ENCODE measurements around the gene HCLS1.

HCLS1 gene

DNA sequence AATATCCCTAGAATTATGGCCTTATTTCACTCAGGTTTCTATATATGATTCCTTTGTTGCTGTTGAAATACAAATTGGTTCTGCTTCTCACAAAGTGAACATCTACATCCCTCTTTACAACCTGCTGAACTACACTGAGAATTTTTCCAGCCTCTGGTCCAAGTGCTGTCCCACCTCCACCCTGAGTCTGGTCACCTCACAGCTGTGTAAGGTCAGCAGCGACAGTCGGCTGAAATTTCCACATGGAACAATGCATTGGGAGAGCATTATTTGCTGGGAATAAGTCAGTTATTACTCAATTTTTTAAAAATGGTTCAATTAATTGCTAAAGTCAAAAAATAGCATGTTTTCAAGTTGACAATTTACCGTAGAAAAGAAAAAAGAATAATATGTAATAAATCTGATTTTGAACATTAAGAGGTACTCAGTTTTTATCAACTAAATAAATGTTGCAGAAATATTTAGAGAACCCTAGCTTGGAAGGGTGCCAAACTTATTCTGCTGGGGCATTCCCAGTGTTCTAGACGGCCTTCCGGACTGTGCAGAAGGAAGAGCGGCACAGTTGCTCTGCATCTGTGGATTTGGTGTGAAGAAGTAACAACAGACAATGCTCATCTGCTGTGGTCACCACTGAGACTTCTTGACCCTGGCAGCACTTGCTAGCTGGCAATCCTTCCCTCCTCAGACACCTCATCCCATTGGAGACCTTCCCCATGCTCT is 1.8 kb downstream of the HCLS1 start:
- intact Hi-C loops (cut with DNase I) = no loop called here
- DNase-seq = no peak

DNA sequence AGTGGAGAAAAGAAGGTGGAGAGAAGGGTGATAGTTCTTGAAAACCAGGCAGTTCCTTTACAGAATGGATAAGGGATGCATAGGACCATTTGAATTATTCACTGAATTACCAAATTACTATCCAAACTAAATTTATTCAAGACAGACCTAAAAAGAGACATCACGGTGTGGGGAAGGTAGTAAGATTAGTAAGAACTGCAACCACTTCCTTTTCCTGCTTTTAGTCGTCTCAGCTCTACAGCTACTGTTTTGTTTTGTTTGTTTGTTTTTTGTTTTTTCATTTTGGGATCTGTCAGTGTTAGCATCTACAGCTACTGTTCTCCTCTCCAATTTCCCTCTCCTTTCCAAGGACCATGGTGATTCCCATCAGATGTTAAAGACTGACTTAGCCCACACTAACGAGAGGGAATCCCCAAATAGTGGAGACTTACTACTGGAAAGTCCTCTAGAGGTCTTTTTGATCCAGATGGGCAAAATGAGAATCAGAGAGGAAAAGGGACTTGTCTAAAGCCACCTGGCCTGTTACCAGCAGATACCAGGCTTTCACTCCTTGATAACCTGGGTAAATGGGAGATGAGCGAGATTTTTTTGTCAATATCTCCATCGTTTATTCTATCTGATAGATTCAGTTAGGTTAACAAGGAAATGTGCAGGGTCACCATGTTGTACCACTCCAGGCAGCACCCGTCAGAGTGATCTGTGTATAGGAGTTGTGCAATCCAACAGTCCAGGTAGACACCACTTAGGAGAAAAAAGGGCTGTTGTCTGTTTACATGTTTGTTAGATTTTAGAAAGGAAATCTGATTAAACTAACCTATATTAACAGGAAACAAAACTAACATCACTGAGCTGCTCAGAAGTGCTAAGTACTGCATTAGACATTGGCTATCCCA is 6.0 kb downstream of the HCLS1 start:
- intact Hi-C loops (cut with DNase I) = no loop called here
- DNase-seq = no peak

DNA sequence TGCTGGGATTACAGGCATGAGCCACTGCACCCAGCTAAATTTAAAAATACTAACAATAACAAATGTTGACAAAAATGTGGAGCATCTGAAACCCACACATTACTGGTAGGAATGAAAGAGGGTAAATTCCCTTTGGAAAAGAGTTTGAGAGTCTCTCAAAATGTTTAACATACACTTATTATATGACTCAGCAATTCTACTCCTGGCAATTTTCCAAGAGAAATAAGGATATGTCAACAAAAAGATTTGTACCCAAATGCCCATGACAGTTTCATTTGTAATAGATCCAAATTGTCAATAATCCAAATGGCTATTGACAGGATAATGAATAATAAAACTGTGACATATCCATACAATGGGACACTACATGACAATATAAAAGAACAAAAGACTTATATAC is 9.0 kb downstream of the HCLS1 start:
- intact Hi-C loops (cut with DNase I) = no loop called here
- DNase-seq = no peak

DNA sequence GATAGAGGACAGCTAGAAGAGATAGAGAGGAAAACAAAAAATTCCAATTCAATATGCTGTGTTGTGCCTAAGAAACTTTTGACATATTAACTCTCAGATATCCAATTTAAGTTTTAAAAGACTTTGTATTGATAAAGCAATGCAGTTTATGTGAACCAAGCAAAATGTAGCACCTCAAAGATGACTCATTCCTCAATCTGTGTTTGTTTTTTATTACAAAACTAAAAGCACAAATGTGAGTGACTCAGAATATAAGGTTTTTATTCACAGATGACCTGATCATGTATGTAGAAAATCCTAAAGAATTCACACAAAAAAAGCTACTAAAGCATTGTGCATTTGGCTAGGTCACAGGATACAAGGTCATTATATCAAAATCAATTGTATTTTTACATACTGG is 11.1 kb downstream of the HCLS1 start:
- intact Hi-C loops (cut with DNase I) = no loop called here
- no peak for DNase-seq

DNA sequence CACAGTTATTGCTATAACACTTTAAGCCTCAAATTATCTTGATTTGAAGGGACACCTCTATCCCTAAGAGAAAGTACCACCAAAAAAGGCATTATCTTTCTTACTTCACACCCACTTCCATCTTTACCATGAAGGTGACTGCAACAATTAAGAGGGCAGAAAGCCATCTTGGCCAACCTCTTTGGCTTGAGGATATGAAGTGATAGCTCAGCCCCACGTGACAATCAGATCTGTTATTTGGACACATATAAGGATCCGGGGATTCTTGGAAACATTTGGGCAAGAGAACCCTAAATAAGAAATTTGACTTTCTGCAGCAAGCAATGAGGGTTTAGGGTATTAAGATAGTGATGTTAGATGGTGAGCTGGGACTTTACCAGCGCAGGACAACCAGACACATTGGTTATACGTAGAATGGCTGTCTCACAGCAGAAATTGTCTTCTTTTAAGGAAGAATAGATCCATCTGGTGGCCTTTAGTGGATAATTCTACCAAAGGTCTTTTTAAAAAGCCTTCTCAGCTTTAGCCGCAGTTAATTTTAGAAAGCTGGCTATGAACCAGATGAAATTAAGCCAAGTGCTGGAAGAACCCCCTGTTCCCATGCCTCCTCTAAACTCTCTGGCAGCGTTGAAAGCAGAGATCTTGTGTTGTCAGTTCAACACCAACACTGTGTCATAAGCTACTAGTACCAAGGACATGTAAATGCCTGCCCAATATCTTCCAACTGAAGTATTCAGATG is 12.3 kb downstream of the HCLS1 start:
- DNase-seq = no peak
- intact Hi-C loops (cut with DNase I) = no loop called here

DNA sequence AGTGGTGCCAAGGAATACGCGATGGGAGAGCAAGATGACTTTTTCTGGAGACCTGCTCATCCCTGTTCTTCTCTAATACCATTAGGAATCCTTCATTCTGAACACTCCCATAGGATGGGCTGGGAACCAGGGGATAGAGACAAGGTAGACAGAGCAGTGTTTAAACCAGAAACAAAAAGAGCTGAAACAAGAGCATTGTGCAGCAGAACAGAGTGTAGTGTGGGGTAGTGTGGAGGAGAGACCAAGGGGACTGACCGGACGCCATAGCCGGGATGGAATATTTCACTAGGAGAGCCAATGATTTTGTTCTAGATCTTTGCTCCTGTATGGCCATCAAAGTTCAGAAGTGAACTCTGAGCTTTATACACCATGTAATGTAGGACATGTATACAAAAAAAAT is 15.6 kb downstream of the HCLS1 start:
- intact Hi-C loops (cut with DNase I) = no loop called here
- DNase-seq = no peak

DNA sequence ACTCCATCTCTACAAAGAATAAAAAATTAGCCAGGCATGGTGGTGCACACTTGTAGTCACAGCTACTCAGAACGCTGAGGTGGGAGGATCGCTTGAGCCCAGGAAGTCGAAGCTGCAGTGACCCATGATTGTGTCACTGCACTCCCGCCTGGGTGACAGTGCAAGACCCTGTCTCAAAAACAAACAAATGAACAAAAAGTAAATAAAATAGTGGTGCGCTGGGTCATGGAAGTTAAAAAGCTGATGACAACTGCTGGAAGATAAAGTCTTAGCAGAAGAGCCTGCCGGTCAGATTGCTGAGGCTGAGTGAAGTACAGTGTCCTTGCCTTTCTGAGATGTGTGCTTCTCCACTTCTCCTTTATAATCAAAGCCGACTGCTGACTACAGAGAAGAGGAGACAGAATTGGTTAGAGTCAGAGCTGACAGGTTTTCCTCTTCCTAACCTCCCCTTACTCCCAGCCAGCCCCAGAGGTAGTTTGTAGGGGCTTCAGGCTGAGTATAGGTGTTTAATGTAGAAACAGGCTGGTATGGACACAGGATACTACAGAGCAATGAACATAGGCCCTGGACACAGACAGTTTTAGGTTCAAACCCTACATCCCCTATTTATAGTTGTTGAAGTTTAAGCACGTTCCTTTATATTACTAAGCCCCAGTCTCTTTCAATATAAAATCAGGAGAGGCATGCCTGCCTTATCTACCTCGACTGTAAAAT is 17.9 kb downstream of the HCLS1 start:
- DNase-seq = no peak
- intact Hi-C loops (cut with DNase I) = no loop called here

DNA sequence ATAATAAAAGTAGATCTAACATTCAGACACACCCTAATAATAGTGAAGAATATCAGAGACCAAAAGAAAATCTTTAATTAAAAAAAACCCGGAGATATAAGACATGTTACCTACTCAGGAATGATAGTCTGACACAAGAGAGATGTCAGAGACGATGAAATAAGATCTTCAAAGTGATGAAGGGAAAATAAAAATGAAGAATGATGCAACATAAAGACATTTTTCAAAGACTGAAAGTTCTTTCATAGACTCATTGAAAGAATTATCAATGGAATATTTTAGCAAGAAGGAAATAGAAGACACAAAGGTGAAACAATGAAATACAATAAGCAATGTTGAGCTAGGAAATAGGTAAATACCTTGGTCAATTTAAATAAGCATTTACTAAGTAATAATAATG is 19.6 kb downstream of the HCLS1 start:
- no peak for DNase-seq
- intact Hi-C loops (cut with DNase I) = no loop called here

DNA sequence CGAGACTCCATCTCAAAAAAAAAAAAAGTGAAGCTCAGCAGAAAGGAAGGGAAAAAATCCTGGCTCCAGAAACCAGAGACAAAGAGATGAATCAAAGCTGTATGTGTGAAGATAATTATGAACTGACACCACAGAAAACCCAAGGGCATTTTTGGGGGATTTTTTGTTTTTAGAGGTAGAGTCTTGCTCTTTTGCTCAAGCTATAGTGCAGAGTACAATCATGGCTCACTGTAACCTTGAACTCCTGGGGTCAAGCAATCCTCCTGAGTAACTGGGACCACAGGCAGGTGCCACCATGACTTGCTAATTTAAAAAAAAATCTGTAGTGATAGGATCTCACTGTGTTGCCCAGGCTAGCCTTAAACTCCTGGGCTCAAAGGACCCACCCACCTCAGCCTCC is 22.8 kb downstream of the HCLS1 start:
- DNase-seq = no peak
- intact Hi-C loops (cut with DNase I) = no loop called here

DNA sequence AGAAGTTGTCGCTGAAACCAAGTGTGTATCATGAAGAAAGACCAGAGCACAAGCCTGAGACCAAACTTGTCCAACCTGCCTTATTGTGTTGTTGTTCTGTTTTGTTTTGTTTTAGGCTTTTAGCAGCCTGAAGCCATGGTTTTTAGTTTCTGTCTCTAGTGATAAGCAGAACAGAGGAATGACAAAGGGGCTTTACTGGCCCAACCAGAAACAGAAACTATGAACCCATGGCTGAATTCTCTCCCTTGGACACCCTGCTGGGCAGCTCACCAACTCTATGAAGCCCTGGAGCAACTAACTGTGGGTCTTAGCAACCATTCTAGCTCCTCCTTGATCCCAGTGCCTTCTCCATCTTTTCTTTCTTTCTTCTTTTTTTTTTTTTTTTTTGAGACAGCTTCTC is 30.3 kb downstream of the HCLS1 start:
- intact Hi-C loops (cut with DNase I) = no loop called here
- DNase-seq = no peak

DNA sequence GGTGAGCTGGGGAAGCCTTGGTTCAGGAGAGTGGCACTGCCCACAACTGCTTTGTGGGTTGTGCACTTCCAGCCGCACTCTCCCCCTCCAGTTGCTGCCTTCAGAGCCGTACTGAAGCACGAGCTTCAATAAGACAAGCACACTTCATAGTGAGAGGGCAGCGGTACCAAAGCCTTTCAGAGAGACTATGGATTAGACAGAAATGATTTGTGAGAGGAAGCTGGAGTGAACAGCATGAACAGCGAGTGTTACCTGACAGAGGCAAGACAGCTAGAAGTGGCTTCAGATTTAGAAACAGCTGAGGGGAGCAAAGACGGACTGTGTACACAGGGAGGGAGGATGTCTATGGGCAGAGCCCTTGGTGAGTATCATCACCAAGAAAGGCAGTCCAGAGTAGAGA is 31.1 kb downstream of the HCLS1 start:
- intact Hi-C loops (cut with DNase I) = no loop called here
- DNase-seq = no peak

DNA sequence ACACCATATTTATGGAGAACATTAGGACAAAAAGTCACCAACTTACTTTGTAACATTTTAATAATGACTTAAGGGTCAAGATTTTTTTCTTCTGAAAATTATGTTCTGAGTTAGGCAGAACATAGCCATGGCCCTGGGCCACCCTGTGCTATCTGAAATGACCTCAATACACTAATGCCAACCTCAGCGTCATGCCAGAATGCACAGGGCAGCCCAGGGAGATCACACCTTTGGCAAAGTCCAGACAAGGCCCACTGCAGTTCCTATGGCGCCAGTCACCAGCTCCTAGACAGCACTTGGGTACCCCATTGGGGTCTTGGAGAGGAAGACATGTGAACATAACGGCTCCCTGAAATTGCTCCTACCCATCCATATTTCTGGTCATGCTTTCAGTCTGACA is 33.1 kb downstream of the HCLS1 start:
- intact Hi-C loops (cut with DNase I) = no loop called here
- no peak for DNase-seq

DNA sequence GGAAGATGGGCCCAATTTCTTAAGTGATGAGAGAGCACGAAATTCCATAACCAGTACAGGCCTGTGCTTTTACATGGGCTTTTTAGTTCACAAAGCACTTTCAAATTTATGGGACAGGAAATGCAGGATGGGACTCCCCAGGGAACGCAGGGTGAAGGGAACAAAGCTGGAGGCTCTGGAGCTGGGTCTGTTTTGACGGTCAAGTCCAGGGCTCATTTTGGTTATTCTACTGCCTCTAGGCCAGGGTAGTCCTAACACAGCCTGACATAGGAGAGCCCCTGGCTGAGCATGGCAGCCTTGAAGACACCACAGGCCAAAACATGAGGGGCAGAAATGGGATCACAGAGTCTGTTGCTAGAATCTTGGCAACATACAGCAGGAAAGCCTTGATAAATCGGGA is 33.5 kb downstream of the HCLS1 start:
- intact Hi-C loops (cut with DNase I) = no loop called here
- no peak for DNase-seq

DNA sequence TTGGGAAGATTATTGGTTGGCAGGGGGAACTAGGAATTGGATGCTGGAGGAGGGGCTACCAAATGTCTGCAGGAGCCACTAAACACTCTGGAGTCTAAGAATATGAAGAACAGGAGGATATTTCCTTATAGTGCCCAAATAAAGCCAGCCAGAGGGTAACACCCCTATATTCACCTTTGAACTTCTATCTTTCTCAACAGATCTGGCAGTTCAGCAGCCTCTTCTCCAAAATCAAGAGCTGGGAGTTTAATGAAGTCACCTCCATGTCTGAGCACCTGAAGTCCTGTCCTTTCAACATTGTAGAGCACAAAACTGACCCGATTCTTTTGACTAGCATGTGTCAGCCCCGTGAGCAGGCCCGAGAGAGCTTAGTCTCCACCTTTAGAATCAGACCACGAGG is 34.2 kb downstream of the HCLS1 start:
- DNase-seq = no peak
- intact Hi-C loops (cut with DNase I) = no loop called here

DNA sequence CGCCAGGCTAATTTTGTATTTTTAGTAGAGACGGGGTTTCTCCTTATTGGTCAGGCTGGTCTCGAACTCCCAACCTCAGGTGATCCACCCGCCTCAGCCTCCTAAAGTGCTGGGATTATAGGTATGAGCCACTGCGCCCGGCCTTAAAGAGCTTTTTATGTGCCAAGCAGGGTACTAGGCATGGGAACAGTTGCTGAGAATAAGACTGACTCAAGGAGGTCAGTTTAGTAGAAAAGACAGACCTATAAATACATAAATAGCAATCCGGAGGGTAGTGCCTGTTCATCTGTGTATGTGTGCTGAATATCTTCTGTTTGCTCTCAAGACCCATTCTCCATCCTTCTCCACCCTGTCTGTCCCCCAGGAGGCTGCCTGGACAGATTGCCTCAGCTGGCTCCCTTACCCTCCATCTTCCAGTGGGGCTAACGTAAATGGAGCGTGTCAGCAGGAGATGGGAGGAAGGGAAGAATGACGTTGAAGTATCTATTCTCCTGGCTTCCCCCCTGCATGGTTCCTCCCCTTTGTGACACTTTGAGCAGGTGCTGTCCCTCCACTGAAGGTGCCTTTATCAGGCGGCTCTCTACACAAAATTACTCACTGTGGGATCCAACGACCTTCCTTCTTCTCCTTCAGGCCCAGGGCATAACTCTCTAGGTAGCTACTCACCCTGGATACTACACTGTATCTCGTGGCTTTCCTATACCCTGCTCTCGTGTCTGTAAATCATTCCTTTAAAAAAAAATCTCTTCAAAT is 36.4 kb downstream of the HCLS1 start:
- DNase-seq = no peak

DNA sequence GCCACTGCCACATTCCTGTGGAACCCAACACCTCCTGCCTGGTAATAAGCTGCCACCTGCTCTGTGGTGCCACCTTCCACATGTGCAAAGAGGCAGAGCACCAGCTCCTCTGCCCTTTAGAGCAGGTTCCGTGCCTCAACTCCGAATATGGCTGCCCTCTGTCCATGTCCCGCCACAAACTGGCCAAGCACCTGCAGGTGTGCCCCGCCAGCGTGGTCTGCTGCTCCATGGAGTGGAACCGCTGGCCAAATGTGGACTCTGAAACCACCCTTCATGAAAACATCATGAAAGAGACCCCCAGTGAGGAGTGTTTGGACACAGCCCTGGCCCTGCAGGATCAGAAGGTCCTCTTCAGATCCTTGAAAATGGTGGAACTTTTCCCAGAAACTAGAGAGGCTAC is 39.2 kb downstream of the HCLS1 start:
- intact Hi-C loops (cut with DNase I) = no loop called here
- no peak for DNase-seq

More for the DNA sequence above, 36.4 kb downstream of the HCLS1 start:
- intact Hi-C loops (cut with DNase I) = no loop called here

DNA sequence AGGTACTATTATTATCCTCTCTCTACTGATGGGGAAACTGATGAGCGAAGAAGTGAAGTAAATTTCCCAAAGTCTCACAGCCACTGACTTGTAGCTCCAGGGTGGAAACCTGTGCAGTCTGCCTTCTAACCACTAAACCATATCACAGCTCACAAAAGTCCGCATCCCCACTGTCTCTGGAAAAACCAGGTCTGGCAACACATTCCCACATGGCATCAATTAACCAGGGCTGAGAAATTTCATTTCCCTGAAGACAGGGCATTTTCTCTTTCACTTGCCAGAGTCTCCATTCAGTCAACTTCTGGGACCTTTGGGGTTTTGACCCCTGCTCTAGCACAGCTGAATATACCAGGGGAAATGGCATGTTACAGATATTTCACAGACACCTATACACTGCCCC is 41.0 kb downstream of the HCLS1 start:
- DNase-seq = no peak
- intact Hi-C loops (cut with DNase I) = no loop called here

DNA sequence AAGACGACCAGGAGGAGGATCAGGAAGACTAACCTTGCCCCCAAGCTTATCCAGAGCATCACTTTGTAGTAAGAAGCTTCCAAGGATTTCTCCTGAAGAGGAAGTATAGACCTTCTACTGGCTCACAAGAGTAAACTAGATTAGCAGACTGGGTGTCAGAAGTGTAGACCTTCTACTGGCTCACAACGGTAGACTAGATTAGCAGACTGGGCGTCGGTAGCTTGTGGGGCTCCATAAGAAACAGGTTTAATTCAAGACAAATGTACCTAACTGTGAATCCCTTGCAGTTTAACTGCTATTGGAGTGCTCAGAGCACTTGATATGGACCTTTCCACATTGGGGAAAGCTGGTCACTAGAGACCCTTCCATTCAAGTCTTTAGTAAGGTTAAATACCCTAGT is 54.6 kb downstream of the HCLS1 start:
- intact Hi-C loops (cut with DNase I) = no loop called here
- no peak for DNase-seq

DNA sequence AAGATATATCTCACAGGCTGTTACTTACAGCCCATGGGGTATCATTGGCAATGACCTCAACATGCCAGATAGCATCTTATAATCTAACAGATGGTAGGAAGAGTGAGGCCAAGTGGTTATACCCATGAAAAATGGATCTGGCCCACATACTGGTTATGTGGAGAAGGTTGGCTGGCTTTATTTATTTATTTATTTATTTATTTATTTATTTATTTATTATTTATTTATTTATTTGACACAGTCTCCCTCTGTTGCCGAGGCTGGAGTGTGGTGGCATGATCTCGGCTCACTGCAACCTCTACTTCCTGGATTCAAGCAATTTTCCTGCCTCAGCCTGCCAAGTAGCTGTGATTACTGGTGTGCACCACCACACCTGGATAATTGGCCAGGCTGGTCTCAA is 55.9 kb downstream of the HCLS1 start:
- intact Hi-C loops (cut with DNase I) = no loop called here
- no peak for DNase-seq

DNA sequence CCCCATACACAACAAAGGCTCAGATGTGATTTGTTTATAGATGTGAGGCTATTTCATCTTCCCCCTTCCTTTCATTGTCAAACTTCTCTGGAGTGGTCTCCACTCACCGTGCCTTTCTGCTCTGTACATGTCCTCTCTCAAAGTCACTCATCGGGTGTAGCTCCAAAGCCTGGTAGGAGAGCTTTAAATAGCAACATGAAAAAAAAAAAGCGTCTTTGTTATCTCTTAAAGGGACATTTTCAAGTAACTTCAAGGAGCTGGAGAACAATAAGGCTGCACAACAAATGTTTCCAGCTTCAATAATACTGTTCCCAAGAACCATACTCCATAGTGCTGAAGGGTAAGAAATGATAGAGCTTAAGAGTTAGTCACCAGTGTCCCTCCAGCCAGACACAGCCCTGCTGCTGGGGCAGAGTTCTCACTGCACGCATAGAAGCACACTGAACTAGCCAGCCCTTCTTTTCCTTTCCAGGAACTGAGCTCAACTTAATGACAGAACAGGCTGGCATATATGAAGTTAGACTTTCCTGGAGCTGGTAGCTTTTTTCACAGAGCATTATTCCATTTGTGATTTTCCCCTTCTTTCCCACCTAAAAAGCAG is 59.4 kb downstream of the HCLS1 start:
- intact Hi-C loops (cut with DNase I) = no loop called here
- DNase-seq = no peak
